H9 (cell line): ENCODE measurements around the gene ASPRV1. TPM values are rescaled to one million over a fixed set of nuclear protein-coding genes. Genes with fewer than 3 reads are reported as not detected.

Experiments used
- DNase-seq: peaks from one replicate; pipeline ENCODE4 v3.0.0-alpha.2; 2017
- H2AFZ ChIP-seq: one replicate; pipeline ENCODE4 v1.6.1; 2013; ENCODE audit warnings: mild to moderate bottlenecking, low read length, control low read depth, moderate library complexity
- H2AK5ac ChIP-seq: 2 replicates; pipeline ENCODE4 v1.6.1; 2013; ENCODE audit warnings: low read length, control low read depth, mixed read lengths; ENCODE audit not compliant: insufficient read length
- H2BK120ac ChIP-seq: one replicate; pipeline ENCODE4 v1.6.1; 2013; ENCODE audit warnings: low read depth, mild to moderate bottlenecking, low read length, control low read depth, inconsistent platforms; ENCODE audit not compliant: poor library complexity, severe bottlenecking
- H2BK12ac ChIP-seq: 2 replicates; pipeline ENCODE4 v1.6.1; 2013; ENCODE audit warnings: low read length, control low read depth, mixed read lengths, low read depth; ENCODE audit not compliant: insufficient read length
- H2BK15ac ChIP-seq: 2 replicates; pipeline ENCODE4 v1.6.1; 2013; ENCODE audit warnings: low read depth, low read length, control low read depth
- H2BK20ac ChIP-seq: one replicate; pipeline ENCODE4 v1.6.1; 2013; ENCODE audit warnings: low read depth, mild to moderate bottlenecking, low read length, control low read depth, inconsistent platforms; ENCODE audit not compliant: poor library complexity, severe bottlenecking
- H2BK5ac ChIP-seq: 2 replicates; pipeline ENCODE4 v1.6.1; 2013; ENCODE audit warnings: low read length, control low read depth, mixed read lengths; ENCODE audit not compliant: insufficient read length
- H3K14ac ChIP-seq: 2 replicates; pipeline ENCODE4 v1.6.1; 2013; ENCODE audit warnings: low read length, control low read depth; ENCODE audit not compliant: insufficient read depth
- H3K18ac ChIP-seq: 2 replicates; pipeline ENCODE4 v1.6.1; 2013; ENCODE audit warnings: low read depth, mild to moderate bottlenecking, mixed read lengths, low read length, control low read depth; ENCODE audit not compliant: insufficient read length
- H3K23ac ChIP-seq: 2 replicates; pipeline ENCODE4 v1.6.1; 2013; ENCODE audit warnings: low read length, control low read depth, mixed read lengths, low read depth; ENCODE audit not compliant: insufficient read length
- H3K23me2 ChIP-seq: 2 replicates; pipeline ENCODE4 v1.6.1; 2013; ENCODE audit warnings: low read depth, mild to moderate bottlenecking, mixed read lengths, low read length, control low read depth; ENCODE audit not compliant: insufficient read length, poor library complexity, severe bottlenecking
- H3K27ac ChIP-seq: 2 replicates; pipeline ENCODE4 v1.5.1; 2013; ENCODE audit warnings: low read length, control low read depth, mixed read lengths, low read depth; ENCODE audit not compliant: insufficient read length
- H3K27me3 ChIP-seq: 2 replicates; pipeline ENCODE4 v1.6.1; 2013; ENCODE audit warnings: low read length, control low read depth, inconsistent platforms; ENCODE audit not compliant: insufficient read depth
- H3K4ac ChIP-seq: 2 replicates; pipeline ENCODE4 v1.6.1; 2013; ENCODE audit warnings: low read depth, mild to moderate bottlenecking, control low read depth, inconsistent platforms, low read length, moderate library complexity
- H3K4me1 ChIP-seq: 2 replicates; pipeline ENCODE4 v1.6.1; 2013; ENCODE audit warnings: low read length, control low read depth, inconsistent platforms; ENCODE audit not compliant: insufficient read depth
- H3K4me2 ChIP-seq: 2 replicates; pipeline ENCODE4 v1.6.1; 2013; ENCODE audit warnings: low read length, control low read depth, mixed read lengths; ENCODE audit not compliant: insufficient read length, insufficient read depth
- H3K56ac ChIP-seq: 2 replicates; pipeline ENCODE4 v1.6.1; 2013; ENCODE audit warnings: low read depth, mild to moderate bottlenecking, mixed read lengths, low read length, control low read depth; ENCODE audit not compliant: insufficient read length
- H3K79me1 ChIP-seq: 2 replicates; pipeline ENCODE4 v1.6.1; 2013; ENCODE audit warnings: low read depth, mild to moderate bottlenecking, moderate library complexity, low read length, control low read depth, inconsistent platforms; ENCODE audit not compliant: insufficient read depth, poor library complexity, severe bottlenecking
- H3K79me2 ChIP-seq: 2 replicates; pipeline ENCODE4 v1.6.1; 2013; ENCODE audit warnings: low read length, control low read depth, inconsistent platforms; ENCODE audit not compliant: insufficient read depth
- H3K9ac ChIP-seq: 2 replicates; pipeline ENCODE4 v1.6.1; 2013; ENCODE audit warnings: low read length, control low read depth, mixed read lengths; ENCODE audit not compliant: insufficient read length; ENCODE audit errors: extremely low read depth
- H3K9me3 ChIP-seq: one replicate; pipeline ENCODE4 v1.6.1; 2013; ENCODE audit warnings: low read depth, low read length, inconsistent platforms; ENCODE audit not compliant: control insufficient read depth
- H3T11ph ChIP-seq: one replicate; pipeline ENCODE4 v1.6.1; 2013; ENCODE audit warnings: mild to moderate bottlenecking, low read length, control low read depth, inconsistent platforms
- H4K20me1 ChIP-seq: one replicate; pipeline ENCODE4 v1.6.1; 2013; ENCODE audit not compliant: control insufficient read depth, insufficient read length, insufficient read depth
- H4K5ac ChIP-seq: 2 replicates; pipeline ENCODE4 v1.6.1; 2013; ENCODE audit warnings: low read depth, mild to moderate bottlenecking, mixed read lengths, low read length, control low read depth; ENCODE audit not compliant: insufficient read length
- H4K8ac ChIP-seq: replicated peaks from 2 replicates; pipeline ENCODE4 v1.6.1; 2013; ENCODE audit warnings: low read length, control low read depth, mixed read lengths, low read depth; ENCODE audit not compliant: insufficient read length
- H4K91ac ChIP-seq: 2 replicates; pipeline ENCODE4 v1.6.1; 2013; ENCODE audit warnings: low read depth, mild to moderate bottlenecking, moderate library complexity, mixed read lengths, low read length, control low read depth; ENCODE audit not compliant: insufficient read length
- H3K27ac Mint-ChIP-seq, 3 experiments: 2 replicates in 2 of 3; 3 replicates in 1 of 3; pipeline ENCODE4 v1.8.0; 2020 to 2021; ENCODE audit warnings: mixed read lengths in 3 of 3, mild to moderate bottlenecking in 1 of 3, moderate library complexity in 1 of 3
- H3K27me3 Mint-ChIP-seq: 2 replicates; pipeline ENCODE4 v1.8.0; 2021; ENCODE audit warnings: low read depth, mild to moderate bottlenecking, moderate library complexity, mixed read lengths
- H3K36me3 Mint-ChIP-seq, 3 experiments: 2 replicates in 2 of 3; 3 replicates in 1 of 3; pipeline ENCODE4 v1.8.0; 2020 to 2021; ENCODE audit warnings: low read depth in 3 of 3, mixed read lengths in 3 of 3; ENCODE audit not compliant: insufficient read depth in 1 of 3
- H3K4me1 Mint-ChIP-seq, 2 experiments: 2 replicates each; pipeline ENCODE4 v1.8.0; 2020; ENCODE audit warnings: mixed read lengths in 2 of 2
- H3K4me3 Mint-ChIP-seq, 2 experiments: 2 replicates in 1 of 2; 3 replicates in 1 of 2; pipeline ENCODE4 v1.8.0; 2020 to 2021; ENCODE audit warnings: mild to moderate bottlenecking in 2 of 2, mixed read lengths in 2 of 2, moderate library complexity in 1 of 2
- H3K9me3 Mint-ChIP-seq, 2 experiments: 2 replicates in 1 of 2; 3 replicates in 1 of 2; pipeline ENCODE4 v1.8.0; 2020; ENCODE audit warnings: mild to moderate bottlenecking in 2 of 2, mixed read lengths in 2 of 2, moderate library complexity in 1 of 2
- CTCF ChIP-seq: fragments of 200-600 bp; sonication (generic); conservative IDR thresholded peaks from 3 replicates; pipeline ENCODE4 v1.8.0; 2021; ENCODE audit warnings: antibody characterized with exemption, mild to moderate bottlenecking
- WGBS: extraction: QIAGEN DNeasy Blood & Tissue Kit; methylation state at CpG from one replicate; pipeline ENCODE4 v1.1.7; 2013; ENCODE audit warnings: missing lambda C conversion rate, low lambda C conversion rate, mixed read lengths; ENCODE audit not compliant: insufficient read length; ENCODE audit errors: extremely low coverage; 5-methylcytosine and 5-hydroxymethylcytosine counted together
- total RNA-seq: library from RNA; stranded (reverse); gene quantifications from 2 replicates; pipeline ENCODE4 v1.2.1, GENCODE V29; 2021

Gene ASPRV1
- total RNA-seq, 1 experiment from 2014 or later: 0.57 TPM

GRCh38 chr2:70009762-70010575 lies 48.5 kb upstream of the ASPRV1 start:
- H2BK20ac ChIP-seq: no peak overlapping the region
- H3K9ac ChIP-seq: no peak overlapping the region
- H2BK12ac ChIP-seq: no peak overlapping the region
- no peak overlapping the region for H3K18ac ChIP-seq
- WGBS: no CpG with 5 or more reads among the region's 12 CpGs
- Mint-ChIP-seq H3K4me3 (no peak overlapping the region), H3K36me3 (peaks cover 0 to 2% (median 0%) of the 10 kb centered on the region in 3 experiments; a peak in 1 of 7 replicates), H3K4me1 (peaks cover 22 to 23% of the 10 kb centered on the region in 2 experiments), H3K9me3 (no peaks in the 10 kb centered on the region), H3K27me3 (no peaks in the 10 kb centered on the region), H3K27ac (peak overlapping the region; percentile 4 to 58 (median 32); a peak in 4 of 7 replicates)
- no peaks in the 10 kb centered on the region for H4K20me1 ChIP-seq
- no peak for TF ChIP-seq CTCF
- H3K56ac ChIP-seq: no peak overlapping the region
- H3K27ac ChIP-seq: no peak overlapping the region
- peaks cover 6% of the 10 kb centered on the region; the same call in 1 of the 2 replicates for H3K4me1 ChIP-seq
- H3K79me1 ChIP-seq: no peaks in the 10 kb centered on the region
- H3T11ph ChIP-seq: no peak overlapping the region
- no peaks in the 10 kb centered on the region for H3K23me2 ChIP-seq
- no peaks in the 10 kb centered on the region for H3K9me3 ChIP-seq
- H2BK15ac ChIP-seq: no peak overlapping the region
- H2AK5ac ChIP-seq: no peak overlapping the region
- H2AFZ ChIP-seq: no peak overlapping the region
- no peak overlapping the region for H4K5ac ChIP-seq
- no peak for DNase-seq
- no peak overlapping the region for H2BK120ac ChIP-seq
- no peak overlapping the region for H3K4ac ChIP-seq
- H4K91ac ChIP-seq: no peak overlapping the region
- no peak overlapping the region for H3K23ac ChIP-seq
- no peaks in the 10 kb centered on the region for H3K79me2 ChIP-seq
- no peaks in the 10 kb centered on the region for H3K27me3 ChIP-seq
- H4K8ac ChIP-seq: no peak overlapping the region
- H3K4me2 ChIP-seq: no peak overlapping the region
- H2BK5ac ChIP-seq: no peak overlapping the region
- H3K14ac ChIP-seq: no peak overlapping the region
